ENCODE measurements around the gene NFS1. TPM values are rescaled to one million over a fixed set of nuclear protein-coding genes. Genes with fewer than 3 reads are reported as not detected.

NFS1 gene
- total and polyA plus RNA-seq, 2 of the 8 experiments (the other 6 are each of a cell fraction or from before 2014, with no cell fraction given) = 26.1 to 38.8 TPM

DNA sequence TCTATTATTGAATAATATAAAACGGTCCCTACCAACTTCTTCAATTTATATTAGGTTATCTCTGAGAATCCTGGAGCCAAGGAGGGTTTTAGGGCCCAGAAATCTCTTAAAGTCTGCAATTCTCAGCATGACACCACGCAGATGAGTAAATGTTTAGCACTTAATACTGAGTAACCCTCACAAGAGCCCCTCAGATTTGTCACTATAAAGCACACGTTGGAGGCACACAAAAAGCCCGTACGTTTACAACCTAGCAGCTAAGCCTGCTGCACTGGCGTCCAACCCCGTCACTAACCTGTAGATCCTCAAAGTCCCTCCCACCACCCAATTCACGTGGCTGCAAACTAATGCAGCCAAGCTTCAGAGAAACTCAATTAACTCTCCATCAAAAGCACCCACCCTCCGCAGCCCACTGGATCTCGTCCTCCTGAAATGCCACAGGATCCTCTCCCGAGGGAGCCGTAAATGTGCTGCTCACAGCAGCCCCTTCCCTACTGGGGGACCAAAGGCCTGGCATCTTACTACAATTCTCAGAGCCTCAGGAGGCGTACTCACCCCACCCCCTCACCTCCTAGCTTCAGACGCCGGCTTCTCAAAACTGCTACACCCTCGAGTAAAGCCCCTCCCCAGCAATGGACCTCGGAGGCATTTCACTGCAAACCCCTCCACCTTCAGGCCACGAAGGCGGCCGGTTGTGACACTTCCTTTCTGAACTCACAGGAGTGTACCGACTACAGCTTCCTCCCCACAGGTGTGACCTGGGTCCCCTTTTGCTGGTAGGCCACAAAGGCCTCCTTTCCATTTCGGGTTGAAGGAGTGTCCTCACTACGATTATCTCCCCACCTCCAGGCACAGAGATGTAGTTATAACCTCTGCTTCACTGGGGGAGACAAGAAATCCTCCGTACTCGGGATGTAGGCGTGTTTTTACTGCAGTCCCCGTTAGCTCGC is 35.4 kb downstream of the NFS1 start (continued):
- TF ChIP-seq RNF2 (IDR thresholded peaks at IDR 0.05; ENCODE audit: borderline replicate concordance, low read depth, low read length, missing control alignments, poor library complexity, severe bottlenecking) = no peak
- no peak for TF ChIP-seq RAD21 (IDR thresholded peaks at IDR 0.05 in 1 of 2, conservative IDR thresholded peaks at IDR 0.05 in 1 of 2; ENCODE audit: low read depth in 2 of 2, low read length in 2 of 2)
